Breast epithelium (tissue), 4 donors: Measurements from ENCODE around the gene SARS1. TPM values are rescaled to one million over a fixed set of nuclear protein-coding genes. Genes with fewer than 3 reads are reported as not detected.
A peak's percentile ranks its signal among the peaks of the same experiment; 100 is the strongest.

Experiments
- DNase-seq, 2 donors: peaks; one replicate each; pipeline ENCODE4 v3.0.0-alpha.2; 2019; ENCODE audit warnings: low spot score in 2 of 2
- H3K27ac ChIP-seq, 2 donors: fragments of 200-600 bp; sonication (generic) in 1 of 2; one replicate each; pipeline ENCODE4 v1.5.1; 2016 to 2019; ENCODE audit warnings: mild to moderate bottlenecking in 1 of 2
- H3K27me3 ChIP-seq, 2 donors: fragments of 200-600 bp; sonication (generic) in 1 of 2; one replicate each; pipeline versions ENCODE4 v1.5.1 to v1.6.0; 2017 to 2019; ENCODE audit warnings: control low read depth in 1 of 2, mild to moderate bottlenecking in 1 of 2
- H3K36me3 ChIP-seq: fragments of 200-600 bp; one replicate; pipeline ENCODE4 v1.5.1; 2019
- H3K4me1 ChIP-seq, 2 donors: fragments of 200-600 bp; sonication (generic); one replicate each; pipeline ENCODE4 v1.5.1; 2016 to 2019; ENCODE audit warnings: control low read depth in 1 of 2
- H3K4me3 ChIP-seq, 3 donors: fragments of 200-600 bp; sonication (generic); 1 replicate in 2 of 3; 2 replicates in 1 of 3; pipeline ENCODE4 v1.5.1; 2016 to 2019; ENCODE audit warnings: mild to moderate bottlenecking in 3 of 3, moderate library complexity in 2 of 3
- H3K9me3 ChIP-seq, 2 donors: fragments of 200-600 bp; sonication (generic) in 1 of 2; one replicate each; pipeline ENCODE4 v1.5.1; 2016 to 2019; ENCODE audit warnings: control low read depth in 1 of 2
- CTCF ChIP-seq, 3 donors: fragments of 450-650 bp; IDR thresholded peaks; one replicate each; pipeline ENCODE4 v1.5.1; 2016 to 2017; ENCODE audit warnings: antibody characterized with exemption in 3 of 3, mild to moderate bottlenecking in 3 of 3, moderate library complexity in 3 of 3
- POLR2A ChIP-seq: fragments of 450-650 bp; IDR thresholded peaks from one replicate; pipeline ENCODE4 v1.6.1; 2016; ENCODE audit warnings: antibody characterized with exemption, mild to moderate bottlenecking, moderate library complexity
- POLR2AphosphoS5 ChIP-seq, 3 donors: sonication (generic); formaldehyde crosslinking; IDR thresholded peaks; one replicate each; pipeline ENCODE4 v1.6.1; 2017; ENCODE audit warnings: antibody characterized with exemption in 3 of 3
- intact Hi-C: fragments of 100-400 bp; cut with DNase I; formaldehyde crosslinking; loops from one replicate; pipeline ENCODE4 v1.15.1; 2023; ENCODE audit warnings: low total_unique reads
- total RNA-seq, 3 donors: library from RNA; depleted of rRNA; stranded (reverse); fragments of >200 nt; gene quantifications; one replicate each; pipeline ENCODE4 v1.1.0, GENCODE V29; 2016

The SARS1 gene
- total RNA-seq, 3 donors from 2014 or later: 146 to 172 (median 161) TPM

- intact Hi-C loops: no loop called here
- Histone ChIP-seq H3K27ac (no peak overlapping the region), H3K36me3 (peaks cover 24% of the 10 kb centered on the region), H3K9me3 (no peaks in the 10 kb centered on the region), H3K27me3 (no peaks in the 10 kb centered on the region), H3K4me1 (no peaks in the 10 kb centered on the region), H3K4me3 (no peak overlapping the region)
- TF ChIP-seq POLR2AphosphoS5 (IDR thresholded peaks at IDR 0.05): no peak
- no peak for TF ChIP-seq CTCF (IDR thresholded peaks at IDR 0.05)
- TF ChIP-seq POLR2A: no peak
- DNase-seq: no peak
Measured at GRCh38 chr1:109235137-109235536, 21.4 kb downstream of the SARS1 start.

- no peak for TF ChIP-seq POLR2AphosphoS5 (IDR thresholded peaks at IDR 0.05)
- TF ChIP-seq CTCF (IDR thresholded peaks at IDR 0.05): no peak
- no peak for TF ChIP-seq POLR2A
Measured at GRCh38 chr1:109237512-109237911, 23.8 kb downstream of the SARS1 start.

GRCh38 chr1:109238382-109238781 is 24.7 kb downstream of the SARS1 start:
- no peaks in the 10 kb centered on the region for H3K9me3 ChIP-seq
- H3K27ac ChIP-seq: peak overlapping the region in 1 of 2 donors; percentile 76
- no peak for DNase-seq
- intact Hi-C loops: no loop called here
- no peaks in the 10 kb centered on the region for H3K27me3 ChIP-seq
- no peaks in the 10 kb centered on the region for H3K4me1 ChIP-seq
- H3K4me3 ChIP-seq: no peak overlapping the region
- peaks cover 18% of the 10 kb centered on the region for H3K36me3 ChIP-seq
- TF ChIP-seq POLR2A (no peak), CTCF (IDR thresholded peaks at IDR 0.05) (no peak), POLR2AphosphoS5 (IDR thresholded peaks at IDR 0.05) (no peak)

More at GRCh38 chr1:109237512-109237911, 23.8 kb downstream of the SARS1 start:
- Histone ChIP-seq H3K9me3 (no peaks in the 10 kb centered on the region), H3K27me3 (no peaks in the 10 kb centered on the region), H3K36me3 (peaks cover 22% of the 10 kb centered on the region), H3K27ac (no peak overlapping the region), H3K4me1 (no peaks in the 10 kb centered on the region), H3K4me3 (no peak overlapping the region)
- DNase-seq: no peak
- intact Hi-C loops: no loop called here

- peaks cover 18% of the 10 kb centered on the region for H3K36me3 ChIP-seq
- H3K4me1 ChIP-seq: no peaks in the 10 kb centered on the region
- H3K4me3 ChIP-seq: no peak overlapping the region
- TF ChIP-seq CTCF (IDR thresholded peaks at IDR 0.05): no peak
- no peak for TF ChIP-seq POLR2AphosphoS5 (IDR thresholded peaks at IDR 0.05)
- no peak for TF ChIP-seq POLR2A
- DNase-seq: no peak
- H3K27me3 ChIP-seq: no peaks in the 10 kb centered on the region
- H3K9me3 ChIP-seq: no peaks in the 10 kb centered on the region
- intact Hi-C loops: no loop called here
- peak overlapping the region; percentile 76 to 78 for H3K27ac ChIP-seq
Measured at GRCh38 chr1:109239047-109239408, 25.3 kb downstream of the SARS1 start.

GRCh38 chr1:109239409-109240068 is 25.8 kb downstream of the SARS1 start:
- intact Hi-C loops: no loop called here
- no peak for DNase-seq

More at GRCh38 chr1:109239409-109240068, 25.8 kb downstream of the SARS1 start:
- H3K9me3 ChIP-seq: no peaks in the 10 kb centered on the region
- peaks cover 18% of the 10 kb centered on the region for H3K36me3 ChIP-seq
- H3K4me1 ChIP-seq: no peaks in the 10 kb centered on the region
- no peaks in the 10 kb centered on the region for H3K27me3 ChIP-seq
- H3K4me3 ChIP-seq: no peak overlapping the region
- TF ChIP-seq POLR2A (no peak), POLR2AphosphoS5 (IDR thresholded peaks at IDR 0.05) (no peak), CTCF (IDR thresholded peaks at IDR 0.05) (peak in 2 of 3 donors; percentile 35 to 46)
- H3K27ac ChIP-seq: peak overlapping the region; percentile 76 to 78
